ENCODE measurements around the gene PRR20G. TPM values are rescaled to one million over a fixed set of nuclear protein-coding genes. Genes with fewer than 3 reads are reported as not detected.

PRR20G gene
- total and polyA plus RNA-seq, 2 of the 4 experiments (the other 2 are of a cell fraction) = not detected

DNA sequence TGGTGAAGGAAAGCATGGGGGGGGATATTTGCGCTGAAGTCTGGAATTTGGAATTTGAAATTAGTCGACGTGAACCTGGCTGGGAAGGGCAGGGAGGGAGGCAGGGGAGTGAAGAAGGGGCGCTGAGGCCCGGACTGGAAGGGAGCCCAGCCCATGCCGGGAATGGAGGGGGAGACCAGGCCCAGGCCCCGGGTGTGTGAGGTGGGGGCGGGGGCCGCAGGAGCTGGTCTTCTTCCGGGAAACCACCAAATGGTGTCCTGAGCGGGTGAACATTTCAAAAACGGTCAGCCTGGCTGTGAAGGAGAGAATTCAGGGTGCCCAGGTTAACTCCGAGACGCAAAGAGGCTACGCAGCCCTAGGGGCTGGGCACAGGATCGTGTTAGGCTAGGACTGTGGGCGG, 497 bp upstream of the PRR20G start:
- no peak overlapping the region for H2BK15ac ChIP-seq (ENCODE audit: low read depth, low read length)
- dilution Hi-C loops (cut with HindIII; ENCODE audit: low sequenced_read_pairs, unreplicated experiment) = no loop called here
- H3K27ac ChIP-seq (ENCODE audit: insufficient read depth, low read length) = no peak overlapping the region
- H2BK20ac ChIP-seq (ENCODE audit: low read depth, low read length) = no peak overlapping the region
- H4K8ac ChIP-seq (ENCODE audit: low read depth in 2 of 2, low read length in 2 of 2) = no peak overlapping the region
- H4K20me1 ChIP-seq (ENCODE audit: insufficient read depth, low read length) = no peaks in the 10 kb centered on the region
- no peaks in the 10 kb centered on the region for H3K27me3 ChIP-seq (ENCODE audit: control insufficient read depth, insufficient read depth, low read length)
- H3K23ac ChIP-seq (ENCODE audit: low read depth, low read length) = no peak overlapping the region
- H2BK120ac ChIP-seq (ENCODE audit: low read depth, low read length) = no peak overlapping the region
- no peak overlapping the region for H4K91ac ChIP-seq (ENCODE audit: insufficient read depth, low read depth, low read length)
- no peak overlapping the region for H3K56ac ChIP-seq (ENCODE audit: extremely low read depth, insufficient read depth, low read length)
- H2AK5ac ChIP-seq (ENCODE audit: low read depth, low read length) = no peak overlapping the region
- H2AFZ ChIP-seq (replicated peaks; ENCODE audit: low read length, poor library complexity) = no peak overlapping the region
- H2AK9ac ChIP-seq (replicated peaks; ENCODE audit: low read depth, low read length, poor library complexity) = no peak overlapping the region
- no peak overlapping the region for H3K4ac ChIP-seq (ENCODE audit: low read depth, low read length)
- DNase-seq (no peak), ATAC-seq (ENCODE audit: low read depth) (no peak)
- no peak for TF ChIP-seq MXI1 (IDR thresholded peaks at IDR 0.05; ENCODE audit: borderline replicate concordance, low read depth, low read length)
- TF ChIP-seq SMC3 (IDR thresholded peaks at IDR 0.05; ENCODE audit: low read depth, low read length) = no peak
- no peak for TF ChIP-seq NFE2L2 (IDR thresholded peaks at IDR 0.05; ENCODE audit: low read depth, low read length)
- TF ChIP-seq BHLHE40 (IDR thresholded peaks at IDR 0.05; ENCODE audit: low read depth, low read length) = no peak
- no peak for TF ChIP-seq MAFK (IDR thresholded peaks at IDR 0.05; ENCODE audit: low read depth, low read length)
- TF ChIP-seq CEBPB (IDR thresholded peaks at IDR 0.05; ENCODE audit: low read depth, low read length) = no peak
- TF ChIP-seq POLR2A (IDR thresholded peaks at IDR 0.05; ENCODE audit: low read depth, low read length) = no peak
- TF ChIP-seq, protein P1, sequence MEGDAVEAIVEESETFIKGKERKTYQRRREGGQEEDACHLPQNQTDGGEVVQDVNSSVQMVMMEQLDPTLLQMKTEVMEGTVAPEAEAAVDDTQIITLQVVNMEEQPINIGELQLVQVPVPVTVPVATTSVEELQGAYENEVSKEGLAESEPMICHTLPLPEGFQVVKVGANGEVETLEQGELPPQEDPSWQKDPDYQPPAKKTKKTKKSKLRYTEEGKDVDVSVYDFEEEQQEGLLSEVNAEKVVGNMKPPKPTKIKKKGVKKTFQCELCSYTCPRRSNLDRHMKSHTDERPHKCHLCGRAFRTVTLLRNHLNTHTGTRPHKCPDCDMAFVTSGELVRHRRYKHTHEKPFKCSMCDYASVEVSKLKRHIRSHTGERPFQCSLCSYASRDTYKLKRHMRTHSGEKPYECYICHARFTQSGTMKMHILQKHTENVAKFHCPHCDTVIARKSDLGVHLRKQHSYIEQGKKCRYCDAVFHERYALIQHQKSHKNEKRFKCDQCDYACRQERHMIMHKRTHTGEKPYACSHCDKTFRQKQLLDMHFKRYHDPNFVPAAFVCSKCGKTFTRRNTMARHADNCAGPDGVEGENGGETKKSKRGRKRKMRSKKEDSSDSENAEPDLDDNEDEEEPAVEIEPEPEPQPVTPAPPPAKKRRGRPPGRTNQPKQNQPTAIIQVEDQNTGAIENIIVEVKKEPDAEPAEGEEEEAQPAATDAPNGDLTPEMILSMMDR (conservative IDR thresholded peaks at IDR 0.05; ENCODE audit: low read depth, low read length) = no peak
- TF ChIP-seq, protein P2, sequence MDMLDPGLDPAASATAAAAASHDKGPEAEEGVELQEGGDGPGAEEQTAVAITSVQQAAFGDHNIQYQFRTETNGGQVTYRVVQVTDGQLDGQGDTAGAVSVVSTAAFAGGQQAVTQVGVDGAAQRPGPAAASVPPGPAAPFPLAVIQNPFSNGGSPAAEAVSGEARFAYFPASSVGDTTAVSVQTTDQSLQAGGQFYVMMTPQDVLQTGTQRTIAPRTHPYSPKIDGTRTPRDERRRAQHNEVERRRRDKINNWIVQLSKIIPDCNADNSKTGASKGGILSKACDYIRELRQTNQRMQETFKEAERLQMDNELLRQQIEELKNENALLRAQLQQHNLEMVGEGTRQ (IDR thresholded peaks at IDR 0.05; ENCODE audit: low read depth, low read length) = no peak
- TF ChIP-seq CHD1 (IDR thresholded peaks at IDR 0.05; ENCODE audit: low read depth, low read length) = no peak
- no peak for TF ChIP-seq FOS (IDR thresholded peaks at IDR 0.05; ENCODE audit: low read depth, low read length)
- no peak for TF ChIP-seq RAD21 (IDR thresholded peaks at IDR 0.05; ENCODE audit: low read length)
- TF ChIP-seq RCOR1 (IDR thresholded peaks at IDR 0.05; ENCODE audit: insufficient replicate concordance, low read length) = no peak
- TF ChIP-seq, protein P3, sequence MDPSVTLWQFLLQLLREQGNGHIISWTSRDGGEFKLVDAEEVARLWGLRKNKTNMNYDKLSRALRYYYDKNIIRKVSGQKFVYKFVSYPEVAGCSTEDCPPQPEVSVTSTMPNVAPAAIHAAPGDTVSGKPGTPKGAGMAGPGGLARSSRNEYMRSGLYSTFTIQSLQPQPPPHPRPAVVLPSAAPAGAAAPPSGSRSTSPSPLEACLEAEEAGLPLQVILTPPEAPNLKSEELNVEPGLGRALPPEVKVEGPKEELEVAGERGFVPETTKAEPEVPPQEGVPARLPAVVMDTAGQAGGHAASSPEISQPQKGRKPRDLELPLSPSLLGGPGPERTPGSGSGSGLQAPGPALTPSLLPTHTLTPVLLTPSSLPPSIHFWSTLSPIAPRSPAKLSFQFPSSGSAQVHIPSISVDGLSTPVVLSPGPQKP (IDR thresholded peaks at IDR 0.05; ENCODE audit: borderline replicate concordance, low read depth, low read length) = no peak
- H3K14ac ChIP-seq (replicated peaks; ENCODE audit: low read depth, low read length) = no peak overlapping the region
- WGBS, 2 experiments (ENCODE audit: extremely low coverage in 2 of 2, insufficient read length in 1 of 2) = 83% methylated on average over 13 of the region's 17 CpGs; no CpG with 5 or more reads in 1 of the 2 experiments
- H3K9ac ChIP-seq (ENCODE audit: low read depth, low read length) = no peak overlapping the region
- H2BK5ac ChIP-seq (ENCODE audit: low read depth, low read length, poor library complexity, severe bottlenecking) = no peak overlapping the region
- H3K36me3 ChIP-seq (ENCODE audit: control insufficient read depth, insufficient read depth, low read length) = no peaks in the 10 kb centered on the region
- H4K5ac ChIP-seq (ENCODE audit: low read depth, low read length) = no peak overlapping the region
- H3K4me2 ChIP-seq (ENCODE audit: low read depth, low read length) = no peak overlapping the region
- H3K79me1 ChIP-seq (ENCODE audit: low read depth in 1 of 2, low read length in 2 of 2) = no peaks in the 10 kb centered on the region
- ChIA-PET POLR2A (ENCODE audit: unreplicated experiment) (no interaction called here), CTCF (no interaction called here)
- H3K18ac ChIP-seq (ENCODE audit: low read depth, low read length) = no peak overlapping the region
- no peak overlapping the region for H3K4me3 ChIP-seq (ENCODE audit: insufficient read depth, low read depth, low read length)
- H3K4me1 ChIP-seq (ENCODE audit: control insufficient read depth, insufficient read depth, low read length) = no peaks in the 10 kb centered on the region
- no peaks in the 10 kb centered on the region for H3K9me3 ChIP-seq (ENCODE audit: control insufficient read depth, insufficient read depth, low read length)
- in situ Hi-C loops (cut with MboI; ENCODE audit: low sequenced_read_pairs) = no loop called here
- H3K9me1 ChIP-seq (ENCODE audit: insufficient read depth, low read length) = no peaks in the 10 kb centered on the region
- BruUV-seq (replicated peaks) = no TSS peak
- intact Hi-C loops (cut with micrococcal nuclease) = no loop called here

Measured in IMR-90 (cell line).